ENCODE data around the gene TATDN2. TPM values are rescaled to one million over a fixed set of nuclear protein-coding genes. Genes with fewer than 3 reads are reported as not detected.

The TATDN2 gene
- polyA plus RNA-seq, 1 of the 3 experiments (the other 2 are of a cell fraction), result 14.7 TPM

DNA sequence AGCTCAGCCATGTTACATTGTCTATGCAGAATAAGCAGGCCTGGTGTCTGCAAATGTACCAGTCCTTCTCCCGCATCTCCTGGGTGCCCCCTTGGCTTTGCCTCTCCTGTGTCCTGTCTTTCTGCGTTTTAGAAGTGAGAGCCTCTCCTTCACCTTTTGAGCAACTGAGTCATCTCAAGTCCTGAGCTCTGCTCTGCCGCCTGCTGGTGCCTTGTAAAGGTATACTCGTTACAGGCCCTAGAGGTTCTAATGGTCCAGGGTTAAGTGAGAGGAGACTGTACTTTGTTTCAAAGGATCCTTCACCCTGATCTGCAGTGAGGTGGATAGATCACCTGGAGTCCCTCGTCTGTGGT lies 31.9 kb downstream of the TATDN2 start:
- WGBS (ENCODE audit: low lambda C conversion rate), result 91% methylated on average over 5 of the region's 5 CpGs
- no peaks in the 10 kb centered on the region for H3K9me3 ChIP-seq
- H3K4me1 ChIP-seq (ENCODE audit: control insufficient read depth in 1 of 2, insufficient read depth in 2 of 2, low read depth in 1 of 2, low read length in 1 of 2), result peaks cover 0 to 21% of the 10 kb centered on the region in 2 experiments; a peak in 1 of 4 replicates
- peaks cover 28 to 44% of the 10 kb centered on the region in 2 experiments for H3K36me3 ChIP-seq (replicated peaks in 1 of 2; ENCODE audit: control insufficient read depth in 1 of 2, insufficient read depth in 2 of 2, low read length in 1 of 2)
- H3K4me2 ChIP-seq, result no peak overlapping the region
- TF ChIP-seq, protein P1, sequence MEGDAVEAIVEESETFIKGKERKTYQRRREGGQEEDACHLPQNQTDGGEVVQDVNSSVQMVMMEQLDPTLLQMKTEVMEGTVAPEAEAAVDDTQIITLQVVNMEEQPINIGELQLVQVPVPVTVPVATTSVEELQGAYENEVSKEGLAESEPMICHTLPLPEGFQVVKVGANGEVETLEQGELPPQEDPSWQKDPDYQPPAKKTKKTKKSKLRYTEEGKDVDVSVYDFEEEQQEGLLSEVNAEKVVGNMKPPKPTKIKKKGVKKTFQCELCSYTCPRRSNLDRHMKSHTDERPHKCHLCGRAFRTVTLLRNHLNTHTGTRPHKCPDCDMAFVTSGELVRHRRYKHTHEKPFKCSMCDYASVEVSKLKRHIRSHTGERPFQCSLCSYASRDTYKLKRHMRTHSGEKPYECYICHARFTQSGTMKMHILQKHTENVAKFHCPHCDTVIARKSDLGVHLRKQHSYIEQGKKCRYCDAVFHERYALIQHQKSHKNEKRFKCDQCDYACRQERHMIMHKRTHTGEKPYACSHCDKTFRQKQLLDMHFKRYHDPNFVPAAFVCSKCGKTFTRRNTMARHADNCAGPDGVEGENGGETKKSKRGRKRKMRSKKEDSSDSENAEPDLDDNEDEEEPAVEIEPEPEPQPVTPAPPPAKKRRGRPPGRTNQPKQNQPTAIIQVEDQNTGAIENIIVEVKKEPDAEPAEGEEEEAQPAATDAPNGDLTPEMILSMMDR (IDR thresholded peaks at IDR 0.05), result no peak; the same call in 1 of the 2 replicates
- TF ChIP-seq FOSL2 (IDR thresholded peaks at IDR 0.05; ENCODE audit: borderline replicate concordance, low read depth) (no peak), NFIC (IDR thresholded peaks at IDR 0.05; ENCODE audit: borderline replicate concordance) (no peak), FOXJ3 (CRISPR knock-in tag; IDR thresholded peaks at IDR 0.05) (no peak), RCOR1 (IDR thresholded peaks at IDR 0.05; ENCODE audit: low read length) (no peak), ELF1 (IDR thresholded peaks at IDR 0.05) (no peak), TEAD4 (IDR thresholded peaks at IDR 0.05; ENCODE audit: borderline replicate concordance, insufficient read depth) (no peak), RFX5 (IDR thresholded peaks at IDR 0.05; ENCODE audit: low read length) (no peak), MXI1 (IDR thresholded peaks at IDR 0.05; ENCODE audit: low read depth, low read length) (no peak)
- 0 out of 2 replicates have a peak, but pooled peaks cover 7% of the 10 kb centered on the region for H4K20me1 ChIP-seq (ENCODE audit: insufficient read depth)
- no peak for DNase-seq
- no peaks in the 10 kb centered on the region for H3K27me3 ChIP-seq (ENCODE audit: insufficient read depth)
- no peak overlapping the region for H3K27ac ChIP-seq (ENCODE audit: low read depth in 2 of 2, low read length in 1 of 2)
- H3K9me2 ChIP-seq, result no peaks in the 10 kb centered on the region
- ChIA-PET POLR2A (no interaction called here), CTCF (interaction anchor here (1.4 to 2.7 kb wide), 2 partner anchors 11 to 17 kb away, joined by 3 to 13 read pairs; no protein-coding TSS in a partner anchor)
- H3F3A ChIP-seq (replicated peaks; ENCODE audit: insufficient read depth), result no peaks in the 10 kb centered on the region
- H3K4me3 ChIP-seq (ENCODE audit: low read depth in 2 of 2, low read length in 1 of 2), result no peak overlapping the region
- peaks cover 26% of the 10 kb centered on the region for H3K79me2 ChIP-seq (ENCODE audit: insufficient read depth)
- no peak overlapping the region for H2AFZ ChIP-seq (ENCODE audit: low read depth)
- H3K9ac ChIP-seq, result no peak overlapping the region

GRCh38 chr3:10280571-10280970 lies 32.3 kb downstream of the TATDN2 start:
- no peaks in the 10 kb centered on the region for H3K9me2 ChIP-seq
- H3K9ac ChIP-seq, result no peak overlapping the region
- TF ChIP-seq MEF2A (IDR thresholded peaks at IDR 0.05; ENCODE audit: borderline replicate concordance, low read depth) (no peak), RCOR1 (IDR thresholded peaks at IDR 0.05; ENCODE audit: low read length) (no peak), REST (IDR thresholded peaks at IDR 0.05; ENCODE audit: low read depth, low read length) (no peak), RAD21 (IDR thresholded peaks at IDR 0.05; ENCODE audit: low read length) (no peak), SIN3A (IDR thresholded peaks at IDR 0.05; ENCODE audit: borderline replicate concordance, low read depth, low read length) (no peak), TCF12 (IDR thresholded peaks at IDR 0.05) (no peak)
- H3K4me2 ChIP-seq, result no peak overlapping the region
- no peak overlapping the region for H2AFZ ChIP-seq (ENCODE audit: low read depth)
- H3K27ac ChIP-seq (ENCODE audit: low read depth in 2 of 2, low read length in 1 of 2), result no peak overlapping the region
- CTCF ChIA-PET, result interaction anchor here (1.4 to 2.7 kb wide), 2 partner anchors 11 to 17 kb away, joined by 3 to 13 read pairs; no protein-coding TSS in a partner anchor
- peaks cover 21% of the 10 kb centered on the region for H3K79me2 ChIP-seq (ENCODE audit: insufficient read depth)
- POLR2A ChIA-PET, result no interaction called here
- H3K9me3 ChIP-seq, result no peaks in the 10 kb centered on the region
- H3K4me3 ChIP-seq (ENCODE audit: low read depth in 2 of 2, low read length in 1 of 2), result no peak overlapping the region
- H3K27me3 ChIP-seq (ENCODE audit: insufficient read depth), result no peaks in the 10 kb centered on the region
- H3K36me3 ChIP-seq (replicated peaks in 1 of 2; ENCODE audit: control insufficient read depth in 1 of 2, insufficient read depth in 2 of 2, low read length in 1 of 2), result peaks cover 28 to 47% of the 10 kb centered on the region in 2 experiments
- 94% methylated on average over 5 of the region's 6 CpGs for WGBS (ENCODE audit: low lambda C conversion rate)
- H4K20me1 ChIP-seq (ENCODE audit: insufficient read depth), result 0 out of 2 replicates have a peak, but pooled peaks cover 5% of the 10 kb centered on the region
- DNase-seq, result no peak
- H3K4me1 ChIP-seq (ENCODE audit: control insufficient read depth in 1 of 2, insufficient read depth in 2 of 2, low read depth in 1 of 2, low read length in 1 of 2), result peaks cover 0 to 21% of the 10 kb centered on the region in 2 experiments; a peak in 1 of 4 replicates
- H3F3A ChIP-seq (replicated peaks; ENCODE audit: insufficient read depth), result no peaks in the 10 kb centered on the region

Measured in SK-N-SH (cell line).